DMS114 treated with DMSO at 0.1 percent for 48 hours (cell line): Measurements from ENCODE around the gene PGM1.
A peak's percentile ranks its signal among the peaks of the same experiment; 100 is the strongest.
"Not testable (repeated sequence)": the region's sequence is repeated elsewhere in the genome, so short reads cannot be mapped to it uniquely, and the experiment has no call there.

Experiments
- DNase-seq: peaks from one replicate; lab custom pipeline; 2025; ENCODE audit not compliant: unreplicated experiment; lab: John Stamatoyannopoulos, UW

The PGM1 gene

GRCh38 chr1:63593303-63593885 lies at the start of gene PGM1:
PGM1 (plus strand) TSS chr1:63593411; CDS start chr1:63593489, 78 bp downstream.
- DNase-seq = peak; percentile 41

DNA sequence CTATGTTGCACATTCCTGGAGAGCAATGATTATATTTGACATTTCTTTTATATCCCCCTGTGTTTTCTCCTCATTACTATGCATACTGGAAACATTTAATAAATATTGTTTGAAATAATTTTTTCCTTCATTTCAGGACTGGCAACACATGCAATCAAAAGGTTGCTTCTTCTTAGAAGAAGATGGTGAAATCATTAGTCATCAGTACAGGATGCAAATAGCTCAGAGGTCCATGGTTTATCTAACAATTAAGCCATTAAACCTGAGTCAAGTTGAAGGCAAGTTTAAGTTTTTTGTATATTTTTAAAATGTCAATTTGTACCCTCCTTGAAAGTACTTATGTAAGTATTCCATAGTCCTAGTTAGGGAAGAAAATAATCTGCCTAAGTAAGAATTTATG lies 47.4 kb upstream of the PGM1 start:
- DNase-seq = no peak

- DNase-seq = no peak
Observed at GRCh38 chr1:63547621-63548294, 45.5 kb upstream of the PGM1 start.

DNA sequence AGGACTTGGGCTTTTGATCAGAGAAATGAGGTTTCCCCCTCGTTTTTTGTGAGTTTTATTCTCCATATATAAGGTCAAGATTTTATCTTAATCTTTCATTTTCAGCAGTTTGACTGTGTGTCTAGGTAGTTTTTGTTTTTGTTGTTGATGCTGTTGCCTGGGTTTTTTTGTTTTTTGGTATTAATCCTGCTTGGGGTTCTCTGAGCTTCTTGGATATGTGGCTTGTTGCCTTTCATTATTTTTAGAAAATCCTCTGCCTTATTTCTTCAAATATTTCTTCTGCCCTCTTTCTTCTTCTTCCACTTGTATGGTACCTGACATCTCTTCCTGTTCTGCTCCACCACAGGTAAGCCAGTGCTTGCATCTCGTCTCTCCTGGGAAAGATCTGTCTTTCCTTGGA lies 44.9 kb upstream of the PGM1 start:
- no peak for DNase-seq

DNA sequence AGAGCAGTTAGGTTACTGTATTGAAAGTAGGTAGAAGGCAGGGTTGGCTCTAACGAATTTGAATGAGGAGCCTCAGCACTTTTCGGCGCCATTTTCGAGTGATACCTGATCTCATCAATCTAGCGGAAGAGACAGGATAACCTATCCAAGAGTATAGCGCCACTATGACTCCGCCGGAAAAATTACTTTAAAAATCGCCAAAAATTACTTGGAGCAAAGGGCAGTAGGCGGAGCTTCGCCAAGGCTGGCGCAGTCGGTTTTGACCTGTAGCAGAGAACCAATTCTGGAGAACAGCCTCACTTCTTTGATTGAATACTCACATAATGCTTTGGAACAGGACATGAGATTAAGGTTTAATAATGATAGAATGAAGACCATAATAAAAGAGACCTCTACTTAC lies 44.3 kb upstream of the PGM1 start:
- DNase-seq = no peak

GRCh38 chr1:63555480-63555879 lies 37.7 kb upstream of the PGM1 start:
- DNase-seq = no peak

- peak; percentile 24 for DNase-seq
Observed at GRCh38 chr1:63557365-63557987, 35.7 kb upstream of the PGM1 start.

DNA sequence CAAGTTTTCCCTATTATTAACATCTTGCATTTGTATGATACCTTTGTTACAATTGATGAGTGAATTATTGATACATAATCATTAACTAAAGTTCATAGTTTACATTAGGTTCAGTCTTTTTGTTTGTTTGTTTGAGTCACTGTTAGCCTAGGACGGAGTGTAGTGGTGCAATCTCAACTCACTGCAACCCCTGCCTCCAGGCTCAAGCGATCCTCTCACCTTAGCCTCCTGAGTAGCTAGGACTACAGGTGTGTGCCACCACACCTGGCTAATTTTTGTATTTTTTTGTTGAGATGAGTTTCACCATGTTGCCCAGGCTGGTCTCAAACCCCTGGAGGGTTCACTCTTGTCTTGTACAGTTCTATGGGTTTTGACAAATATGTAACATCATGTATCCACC lies 33.9 kb upstream of the PGM1 start:
- no peak for DNase-seq

GRCh38 chr1:63563745-63564144 lies 29.5 kb upstream of the PGM1 start:
- DNase-seq = no peak

GRCh38 chr1:63569068-63569467 lies 24.1 kb upstream of the PGM1 start:
- no peak for DNase-seq

DNA sequence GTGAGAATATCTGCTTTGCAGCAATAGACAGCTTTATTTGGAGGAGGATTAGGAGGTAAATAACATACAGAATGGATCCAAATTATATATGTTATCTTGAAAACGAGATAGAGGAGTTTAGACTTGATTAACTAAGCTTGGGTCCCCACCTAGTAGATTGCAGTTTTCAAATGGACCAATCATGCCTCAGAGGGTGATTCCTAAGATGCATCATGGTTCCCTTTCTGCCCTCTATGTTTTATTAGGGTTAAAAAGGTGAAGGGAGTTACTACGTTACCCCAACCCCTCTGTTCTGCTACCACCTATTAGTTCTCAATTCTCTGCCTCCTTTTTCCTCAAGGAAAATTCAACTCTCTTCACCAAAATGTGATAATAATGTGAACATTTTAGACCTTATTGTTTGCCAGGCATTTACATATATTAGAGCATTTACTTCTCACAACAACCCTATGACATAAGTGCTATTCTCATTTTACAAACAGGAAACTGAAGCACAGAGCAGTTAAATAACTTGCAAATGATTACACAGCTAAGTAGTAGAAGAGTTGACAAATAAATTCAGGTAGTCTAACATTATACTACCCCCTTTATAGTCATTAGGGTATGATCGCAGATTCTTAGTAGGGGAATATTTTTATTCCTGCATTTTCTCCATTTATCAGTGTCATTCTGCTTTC lies 23.4 kb upstream of the PGM1 start:
- no peak for DNase-seq

DNA sequence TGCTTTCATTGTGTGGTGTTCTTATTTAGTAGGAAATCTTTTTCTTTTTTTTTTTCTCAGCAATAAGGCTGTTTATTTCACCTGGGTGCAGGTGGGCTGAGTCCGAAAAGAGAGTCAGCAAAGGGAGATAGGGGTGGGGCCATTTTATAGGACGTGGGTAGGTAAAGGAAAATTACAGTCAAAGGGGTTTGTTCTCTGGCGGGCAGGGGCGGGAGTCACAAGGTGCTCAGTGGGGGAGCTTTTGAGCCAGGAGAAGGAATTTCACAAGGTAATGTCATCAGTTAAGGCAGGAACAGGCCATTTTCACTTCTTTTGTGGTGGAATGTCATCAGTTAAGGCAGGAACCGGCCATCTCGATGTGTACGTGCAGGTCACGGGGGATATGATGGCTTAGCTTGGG lies 20.5 kb upstream of the PGM1 start:
- DNase-seq = not testable (repeated sequence)

GRCh38 chr1:63574203-63574796 lies 18.9 kb upstream of the PGM1 start:
- DNase-seq = not testable (repeated sequence)

GRCh38 chr1:63575340-63575826 lies 17.8 kb upstream of the PGM1 start:
- peak; percentile 20 for DNase-seq

DNA sequence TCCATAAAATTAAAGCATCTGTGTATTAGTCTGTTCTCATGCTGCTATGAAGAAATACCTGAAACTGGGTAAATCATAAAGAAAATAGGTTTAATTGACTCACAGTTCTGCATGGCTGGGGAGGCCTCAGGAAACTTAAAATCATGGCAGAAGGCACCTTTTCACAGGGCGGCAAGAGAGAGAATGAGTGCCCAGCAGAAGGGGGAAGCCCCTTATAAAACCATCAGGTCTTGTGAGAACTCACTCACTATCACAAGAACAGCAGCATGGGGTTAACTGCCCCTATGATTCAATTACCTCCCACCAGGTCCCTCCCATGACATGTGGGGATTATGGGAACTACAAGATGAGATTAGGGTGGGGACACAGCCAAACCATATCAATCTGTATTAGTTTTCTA lies 6.9 kb upstream of the PGM1 start:
- DNase-seq = not testable (repeated sequence)

GRCh38 chr1:63590166-63590560 lies 3.0 kb upstream of the PGM1 start:
- no peak for DNase-seq

DNA sequence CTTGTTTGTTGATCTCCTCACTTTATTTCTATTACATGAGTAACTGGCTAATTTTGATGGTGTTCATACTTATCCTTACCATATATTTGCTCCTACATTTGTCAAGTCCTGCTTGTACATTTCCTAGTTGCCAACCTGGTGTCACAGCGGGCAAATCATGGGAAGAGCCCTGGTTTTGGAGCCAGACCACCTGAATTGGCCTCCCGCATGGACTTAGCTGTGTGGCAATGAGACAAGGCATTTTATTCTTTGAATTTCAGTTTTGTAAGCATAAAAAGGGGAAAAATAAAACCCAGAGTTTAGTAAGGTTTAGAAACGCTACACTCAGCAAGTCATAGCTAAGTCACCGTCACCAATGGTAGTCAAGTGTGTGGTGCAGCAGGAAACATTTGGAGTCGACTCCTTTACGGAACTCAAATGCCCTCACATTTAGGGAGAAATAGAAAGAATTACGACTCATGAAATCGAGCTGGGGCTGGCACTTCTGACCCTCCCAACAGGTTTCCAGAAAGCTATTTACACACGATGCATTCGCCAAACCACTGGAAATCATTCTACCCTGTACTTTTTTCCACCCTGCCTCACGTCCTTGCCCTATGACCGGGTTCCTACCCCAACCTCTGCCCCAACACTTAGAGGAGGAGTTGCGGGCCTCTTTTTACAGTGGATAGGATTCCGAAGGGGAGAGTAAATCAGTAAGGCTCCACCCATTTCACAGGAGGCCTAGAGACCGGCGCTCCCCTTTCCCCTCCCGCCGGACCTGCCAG lies 492 bp upstream of the PGM1 start:
- no peak for DNase-seq

- no peak for DNase-seq
Observed at GRCh38 chr1:63593886-63594605, 835 bp downstream of the PGM1 start.

DNA sequence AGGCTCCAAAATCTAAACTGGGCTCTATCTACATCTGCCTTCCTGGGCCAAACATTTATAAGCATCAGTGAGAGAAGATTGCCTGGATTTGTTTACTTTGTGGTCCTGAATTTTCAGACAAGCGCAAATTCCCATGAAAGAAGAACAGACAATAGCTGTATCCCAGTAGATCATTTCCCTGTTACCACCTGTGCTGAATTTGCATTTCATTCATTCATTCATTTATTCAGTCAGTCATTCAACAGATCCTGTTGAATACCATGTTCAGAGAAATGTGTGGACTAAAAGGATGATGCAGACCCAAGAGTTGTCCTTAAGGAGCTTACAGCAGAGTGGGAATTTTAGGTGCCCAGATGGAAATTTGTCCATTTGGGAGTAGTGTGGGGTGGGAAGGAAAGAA lies 2.2 kb downstream of the PGM1 start:
- no peak for DNase-seq

DNA sequence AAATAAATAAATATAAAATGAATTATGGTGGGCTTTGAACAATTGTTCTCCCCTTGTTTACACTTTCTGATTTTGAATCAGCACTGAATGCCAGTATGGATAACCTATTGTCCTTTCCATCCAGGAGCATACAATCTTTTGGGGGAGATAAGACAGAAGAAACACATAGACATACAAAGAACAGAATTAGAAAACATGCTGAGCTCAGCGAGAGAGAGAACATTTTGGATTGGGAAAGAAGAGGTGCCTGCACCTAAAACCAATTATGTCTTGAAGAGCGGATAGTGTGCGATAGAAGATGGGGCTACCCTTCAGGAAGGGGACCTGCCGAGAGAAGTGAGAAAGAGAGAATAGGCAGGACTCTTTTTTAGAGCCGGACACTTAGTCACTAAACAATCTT lies 6.6 kb downstream of the PGM1 start:
- DNase-seq = no peak
